Measurements from ENCODE around the gene ADARB2.

ADARB2 gene

DNA sequence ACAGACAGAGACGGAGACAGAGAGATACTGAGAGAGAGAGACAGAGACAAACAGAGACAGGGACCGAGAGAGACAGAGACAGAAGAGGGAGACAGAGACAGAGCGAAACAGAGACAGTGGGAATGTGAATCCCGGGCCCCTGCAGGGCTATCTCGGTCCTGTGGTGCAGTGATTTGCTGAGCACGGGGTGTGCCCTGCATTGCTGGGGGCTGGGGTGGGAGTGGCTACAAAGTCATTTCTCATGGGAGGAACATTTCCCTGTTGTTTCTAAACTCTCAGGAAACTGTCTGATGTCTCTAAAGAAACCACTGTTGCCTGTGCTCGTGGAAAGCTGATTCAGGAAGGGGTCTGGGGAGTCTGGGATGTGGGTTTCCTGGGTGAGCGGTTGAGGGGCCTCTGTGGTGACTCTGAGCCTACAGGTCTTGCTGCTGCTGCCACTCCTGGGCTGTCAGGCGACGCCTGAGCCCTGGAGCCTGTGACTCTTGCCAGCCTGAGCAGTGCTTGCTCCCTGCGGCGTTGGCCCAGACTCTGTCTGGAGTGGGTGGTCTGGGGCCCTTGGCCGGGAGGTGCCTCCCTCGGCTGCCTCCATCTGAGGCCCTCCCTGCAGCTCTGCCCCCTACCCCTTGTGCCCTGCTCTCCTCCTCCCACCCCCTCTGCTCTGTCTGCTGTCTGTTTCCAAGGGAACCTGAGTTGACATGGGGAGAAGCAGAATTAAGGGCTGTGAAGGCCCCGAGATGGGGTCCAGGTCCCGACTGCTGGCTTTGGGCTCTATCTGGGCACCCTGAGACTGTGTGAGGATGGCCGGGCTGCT, 389.2 kb downstream of the ADARB2 start:
- TF ChIP-seq POLR2AphosphoS5 (IDR thresholded peaks at IDR 0.05; ENCODE audit: low read depth, low read length) (no peak), FOXP2 (optimal IDR thresholded peaks at IDR 0.05; ENCODE audit: borderline replicate concordance, extremely low read depth, extremely low read length, insufficient read depth) (no peak), SIN3A (IDR thresholded peaks at IDR 0.05; ENCODE audit: borderline replicate concordance, insufficient read depth, low read length) (no peak), TAF1 (IDR thresholded peaks at IDR 0.05; ENCODE audit: borderline replicate concordance, insufficient read depth, low read length) (no peak)
- TF ChIP-seq, protein P1, sequence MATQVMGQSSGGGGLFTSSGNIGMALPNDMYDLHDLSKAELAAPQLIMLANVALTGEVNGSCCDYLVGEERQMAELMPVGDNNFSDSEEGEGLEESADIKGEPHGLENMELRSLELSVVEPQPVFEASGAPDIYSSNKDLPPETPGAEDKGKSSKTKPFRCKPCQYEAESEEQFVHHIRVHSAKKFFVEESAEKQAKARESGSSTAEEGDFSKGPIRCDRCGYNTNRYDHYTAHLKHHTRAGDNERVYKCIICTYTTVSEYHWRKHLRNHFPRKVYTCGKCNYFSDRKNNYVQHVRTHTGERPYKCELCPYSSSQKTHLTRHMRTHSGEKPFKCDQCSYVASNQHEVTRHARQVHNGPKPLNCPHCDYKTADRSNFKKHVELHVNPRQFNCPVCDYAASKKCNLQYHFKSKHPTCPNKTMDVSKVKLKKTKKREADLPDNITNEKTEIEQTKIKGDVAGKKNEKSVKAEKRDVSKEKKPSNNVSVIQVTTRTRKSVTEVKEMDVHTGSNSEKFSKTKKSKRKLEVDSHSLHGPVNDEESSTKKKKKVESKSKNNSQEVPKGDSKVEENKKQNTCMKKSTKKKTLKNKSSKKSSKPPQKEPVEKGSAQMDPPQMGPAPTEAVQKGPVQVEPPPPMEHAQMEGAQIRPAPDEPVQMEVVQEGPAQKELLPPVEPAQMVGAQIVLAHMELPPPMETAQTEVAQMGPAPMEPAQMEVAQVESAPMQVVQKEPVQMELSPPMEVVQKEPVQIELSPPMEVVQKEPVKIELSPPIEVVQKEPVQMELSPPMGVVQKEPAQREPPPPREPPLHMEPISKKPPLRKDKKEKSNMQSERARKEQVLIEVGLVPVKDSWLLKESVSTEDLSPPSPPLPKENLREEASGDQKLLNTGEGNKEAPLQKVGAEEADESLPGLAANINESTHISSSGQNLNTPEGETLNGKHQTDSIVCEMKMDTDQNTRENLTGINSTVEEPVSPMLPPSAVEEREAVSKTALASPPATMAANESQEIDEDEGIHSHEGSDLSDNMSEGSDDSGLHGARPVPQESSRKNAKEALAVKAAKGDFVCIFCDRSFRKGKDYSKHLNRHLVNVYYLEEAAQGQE (IDR thresholded peaks at IDR 0.05; ENCODE audit: insufficient read depth in 1 of 2, low read depth in 2 of 2, low read length in 2 of 2): no peak

GRCh38 chr10:1347525-1347924, 389.8 kb downstream of the ADARB2 start:
- TF ChIP-seq, protein P1 (IDR thresholded peaks at IDR 0.05; ENCODE audit: insufficient read depth in 1 of 2, low read depth in 2 of 2, low read length in 2 of 2): no peak
- TF ChIP-seq FOXP2 (optimal IDR thresholded peaks at IDR 0.05; ENCODE audit: borderline replicate concordance, extremely low read depth, extremely low read length, insufficient read depth): no peak
- no peak for TF ChIP-seq TAF1 (IDR thresholded peaks at IDR 0.05; ENCODE audit: borderline replicate concordance, insufficient read depth, low read length)
- TF ChIP-seq POLR2AphosphoS5 (IDR thresholded peaks at IDR 0.05; ENCODE audit: low read depth, low read length): no peak
- no peak for TF ChIP-seq SIN3A (IDR thresholded peaks at IDR 0.05; ENCODE audit: borderline replicate concordance, insufficient read depth, low read length)

- TF ChIP-seq, protein P1 (IDR thresholded peaks at IDR 0.05; ENCODE audit: insufficient read depth in 1 of 2, low read depth in 2 of 2, low read length in 2 of 2): no peak
- TF ChIP-seq FOXP2 (optimal IDR thresholded peaks at IDR 0.05; ENCODE audit: borderline replicate concordance, extremely low read depth, extremely low read length, insufficient read depth) (no peak), SIN3A (IDR thresholded peaks at IDR 0.05; ENCODE audit: borderline replicate concordance, insufficient read depth, low read length) (no peak), TAF1 (IDR thresholded peaks at IDR 0.05; ENCODE audit: borderline replicate concordance, insufficient read depth, low read length) (no peak), POLR2AphosphoS5 (IDR thresholded peaks at IDR 0.05; ENCODE audit: low read depth, low read length) (no peak)
Measured at GRCh38 chr10:1346201-1346600, 391.1 kb downstream of the ADARB2 start.

DNA sequence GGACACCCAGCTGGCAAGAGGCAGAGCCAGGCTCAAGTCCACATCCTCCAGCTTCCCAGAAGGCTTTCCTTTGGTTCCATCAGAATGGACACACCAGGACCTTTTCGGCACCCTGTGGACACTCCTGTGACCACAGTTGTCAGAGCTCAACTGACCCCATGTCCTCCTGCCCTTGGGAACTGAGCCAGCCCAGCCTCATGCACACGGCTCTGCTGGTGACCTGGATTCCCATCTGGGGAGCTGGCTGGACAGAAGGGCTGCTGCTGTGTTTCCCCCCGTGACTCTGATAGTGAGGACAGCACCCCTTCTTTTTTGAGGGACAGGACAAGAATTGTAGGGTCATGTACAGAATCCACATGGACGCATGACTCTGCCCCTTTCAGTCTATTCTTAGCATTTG, 392.0 kb downstream of the ADARB2 start:
- TF ChIP-seq, protein P1 (IDR thresholded peaks at IDR 0.05; ENCODE audit: insufficient read depth in 1 of 2, low read depth in 2 of 2, low read length in 2 of 2): no peak
- TF ChIP-seq TAF1 (IDR thresholded peaks at IDR 0.05; ENCODE audit: borderline replicate concordance, insufficient read depth, low read length) (no peak), FOXP2 (optimal IDR thresholded peaks at IDR 0.05; ENCODE audit: borderline replicate concordance, extremely low read depth, extremely low read length, insufficient read depth) (no peak), SIN3A (IDR thresholded peaks at IDR 0.05; ENCODE audit: borderline replicate concordance, insufficient read depth, low read length) (no peak), POLR2AphosphoS5 (IDR thresholded peaks at IDR 0.05; ENCODE audit: low read depth, low read length) (no peak)
